ENCODE results near the gene TNFRSF11A.

The TNFRSF11A gene

GRCh38 chr18:62324917-62325805 lies at the start of gene TNFRSF11A:
TNFRSF11A (plus strand) TSS chr18:62325310; CDS start chr18:62325353, 43 bp downstream.
- peak; percentile 33 to 68 for DNase-seq (ENCODE audit: low read depth in 1 of 2, low spot score in 1 of 2)

GRCh38 chr18:62277045-62277444 lies 48.1 kb upstream of the TNFRSF11A start:
- DNase-seq (ENCODE audit: low read depth in 1 of 2, low spot score in 1 of 2), result no peak

- DNase-seq (ENCODE audit: low read depth in 1 of 2, low spot score in 1 of 2), result no peak
Measured at GRCh38 chr18:62279561-62279960, 45.5 kb upstream of the TNFRSF11A start.

GRCh38 chr18:62280058-62280457 lies 45.1 kb upstream of the TNFRSF11A start:
- no peak for DNase-seq (ENCODE audit: low read depth in 1 of 2, low spot score in 1 of 2)

GRCh38 chr18:62280786-62281185 lies 44.3 kb upstream of the TNFRSF11A start:
- DNase-seq (ENCODE audit: low read depth in 1 of 2, low spot score in 1 of 2), result no peak

GRCh38 chr18:62281684-62282083 lies 43.4 kb upstream of the TNFRSF11A start:
- no peak for DNase-seq (ENCODE audit: low read depth in 1 of 2, low spot score in 1 of 2)

- DNase-seq (ENCODE audit: low read depth in 1 of 2, low spot score in 1 of 2), result no peak
Measured at GRCh38 chr18:62282188-62282629, 42.9 kb upstream of the TNFRSF11A start.

GRCh38 chr18:62284637-62285036 lies 40.5 kb upstream of the TNFRSF11A start:
- no peak for DNase-seq (ENCODE audit: low read depth in 1 of 2, low spot score in 1 of 2)

GRCh38 chr18:62285281-62285680 lies 39.8 kb upstream of the TNFRSF11A start:
- no peak for DNase-seq (ENCODE audit: low read depth in 1 of 2, low spot score in 1 of 2)

GRCh38 chr18:62287781-62288664 lies 37.1 kb upstream of the TNFRSF11A start:
- no peak for DNase-seq (ENCODE audit: low read depth in 1 of 2, low spot score in 1 of 2)

- no peak for DNase-seq (ENCODE audit: low read depth in 1 of 2, low spot score in 1 of 2)
Measured at GRCh38 chr18:62288665-62289008, 36.5 kb upstream of the TNFRSF11A start.

- no peak for DNase-seq (ENCODE audit: low read depth in 1 of 2, low spot score in 1 of 2)
Measured at GRCh38 chr18:62289047-62289446, 36.1 kb upstream of the TNFRSF11A start.

- no peak for DNase-seq (ENCODE audit: low read depth in 1 of 2, low spot score in 1 of 2)
Measured at GRCh38 chr18:62294073-62294472, 31.0 kb upstream of the TNFRSF11A start.

- no peak for DNase-seq (ENCODE audit: low read depth in 1 of 2, low spot score in 1 of 2)
Measured at GRCh38 chr18:62300359-62300963, 24.6 kb upstream of the TNFRSF11A start.

GRCh38 chr18:62301322-62301721 lies 23.8 kb upstream of the TNFRSF11A start:
- DNase-seq (ENCODE audit: low read depth in 1 of 2, low spot score in 1 of 2), result no peak

GRCh38 chr18:62312851-62313250 lies 12.3 kb upstream of the TNFRSF11A start:
- no peak for DNase-seq (ENCODE audit: low read depth in 1 of 2, low spot score in 1 of 2)

- DNase-seq (ENCODE audit: low read depth in 1 of 2, low spot score in 1 of 2), result no peak
Measured at GRCh38 chr18:62318228-62319180, 6.6 kb upstream of the TNFRSF11A start.

GRCh38 chr18:62321201-62321600 lies 3.9 kb upstream of the TNFRSF11A start:
- DNase-seq (ENCODE audit: low read depth in 1 of 2, low spot score in 1 of 2), result no peak

GRCh38 chr18:62323483-62324180 lies 1.5 kb upstream of the TNFRSF11A start:
- no peak for DNase-seq (ENCODE audit: low read depth in 1 of 2, low spot score in 1 of 2)
